HuH-7.5 (cell line): ENCODE results near the gene OVOL3.
A peak's percentile ranks its signal among the peaks of the same experiment; 100 is the strongest.
"Not testable (repeated sequence)": the region's sequence is repeated elsewhere in the genome, so short reads cannot be mapped to it uniquely, and the experiment has no call there.

Experiments used
- DNase-seq: peaks from one replicate; pipeline ENCODE4 v3.0.0; 2011; ENCODE audit warnings: low spot score

The OVOL3 gene

GRCh38 chr19:36134867-36135266 lies 23.9 kb downstream of the OVOL3 start:
- DNase-seq: not testable (repeated sequence)

GRCh38 chr19:36136964-36137686 lies 26.2 kb downstream of the OVOL3 start:
- DNase-seq: no peak

- no peak for DNase-seq
Measured at GRCh38 chr19:36139120-36139472, 28.2 kb downstream of the OVOL3 start.

- peak; percentile 98 for DNase-seq
Measured at GRCh38 chr19:36139473-36140303, 28.7 kb downstream of the OVOL3 start, which contains the start of gene CAPNS1. CAPNS1 (plus strand) TSS chr19:36140066; CDS start chr19:36141012, 946 bp downstream.

- peak; percentile 76 for DNase-seq
Measured at GRCh38 chr19:36140304-36141038, 29.5 kb downstream of the OVOL3 start.

- DNase-seq: peak; percentile 93
Measured at GRCh38 chr19:36141039-36141927, 30.3 kb downstream of the OVOL3 start.

GRCh38 chr19:36142046-36142445 lies 31.1 kb downstream of the OVOL3 start:
- DNase-seq: no peak

GRCh38 chr19:36142496-36142895 lies 31.6 kb downstream of the OVOL3 start:
- no peak for DNase-seq

- no peak for DNase-seq
Measured at GRCh38 chr19:36144624-36145023, 33.7 kb downstream of the OVOL3 start.

GRCh38 chr19:36149673-36150406 lies 38.9 kb downstream of the OVOL3 start:
- DNase-seq: no peak

GRCh38 chr19:36150586-36150985 lies 39.6 kb downstream of the OVOL3 start:
- no peak for DNase-seq

GRCh38 chr19:36151144-36152018 lies 40.4 kb downstream of the OVOL3 start:
- DNase-seq: no peak

- DNase-seq: no peak
Measured at GRCh38 chr19:36152019-36152351, 41.0 kb downstream of the OVOL3 start.

GRCh38 chr19:36152352-36153091 lies 41.6 kb downstream of the OVOL3 start, which contains the start of gene COX7A1:
COX7A1 (minus strand) TSS chr19:36152447; CDS start chr19:36152407, 40 bp downstream.
- no peak for DNase-seq

GRCh38 chr19:36153126-36153525 lies 42.2 kb downstream of the OVOL3 start:
- DNase-seq: no peak

GRCh38 chr19:36160821-36161596 lies 50.1 kb downstream of the OVOL3 start:
- DNase-seq: no peak
